Activated naive CD4-positive, alpha-beta T cell treated with Interleukin-2 at 50 U/mL for 16 hours (primary cell): ENCODE results near the gene IL12B.
A peak's percentile ranks its signal among the peaks of the same experiment; 100 is the strongest.
"Not testable (repeated sequence)": the region's sequence is repeated elsewhere in the genome, so short reads cannot be mapped to it uniquely, and the experiment has no call there.

ENCODE experiments used
- DNase-seq: peaks from one replicate; pipeline ENCODE4 v3.0.0-alpha.2; 2020

IL12B gene

DNA sequence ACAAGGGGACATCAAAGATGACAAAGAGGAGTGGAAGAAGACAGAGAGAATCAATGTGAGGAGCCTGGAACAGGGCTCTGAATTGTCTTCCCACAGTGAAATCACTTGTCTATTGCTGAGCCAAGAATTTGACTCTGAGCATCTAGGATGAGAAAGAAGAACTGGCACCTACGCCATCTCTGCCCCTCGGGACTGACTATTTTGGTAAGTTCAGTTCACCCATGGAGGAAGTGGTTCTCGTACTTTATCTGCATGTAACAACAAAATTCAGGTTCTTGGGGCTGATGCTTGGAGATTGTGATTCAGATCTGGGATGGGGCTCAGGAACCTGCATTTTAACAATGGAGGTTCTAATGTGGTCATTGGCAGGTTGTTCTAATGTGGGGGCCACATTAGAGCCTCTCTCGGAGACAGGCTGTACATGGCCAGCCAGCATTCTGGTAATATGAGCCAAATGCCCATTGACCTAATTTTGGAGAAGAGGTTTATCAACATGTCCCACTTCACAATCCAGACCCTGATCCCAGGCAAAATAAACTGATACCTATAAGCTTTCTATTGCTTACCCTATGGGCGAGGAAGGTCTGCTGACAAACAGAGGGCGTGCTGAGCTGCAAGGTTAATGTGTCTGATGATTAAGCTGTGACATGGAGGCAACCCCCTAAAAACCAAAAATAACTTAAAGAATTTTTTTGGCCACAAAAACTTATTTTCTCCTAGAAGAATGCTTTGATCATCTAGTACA lies 2.7 kb upstream of the IL12B start:
- DNase-seq, result no peak

GRCh38 chr5:159331093-159331973 lies 1.0 kb upstream of the IL12B start:
- peak; percentile 83 for DNase-seq

DNA sequence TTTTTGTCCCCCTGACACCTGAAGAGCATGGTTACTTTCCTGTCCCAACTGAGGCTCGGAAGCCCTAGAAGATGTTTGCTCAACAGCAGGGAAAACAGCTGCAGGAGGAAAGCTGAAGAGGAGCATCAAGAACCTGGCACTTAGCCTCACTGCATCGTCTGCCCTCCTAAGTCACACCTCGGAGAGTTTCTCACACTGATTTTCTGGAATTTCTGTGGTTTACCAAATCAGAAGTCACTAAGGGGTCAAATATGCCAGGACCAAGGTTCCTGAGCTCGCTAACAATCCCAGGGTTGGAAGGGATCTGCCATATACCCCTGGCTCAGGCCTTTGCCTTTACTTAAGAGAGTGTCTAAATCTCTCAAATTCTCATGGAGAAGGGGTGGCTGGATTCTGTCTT lies 5.3 kb downstream of the IL12B start:
- no peak for DNase-seq

DNA sequence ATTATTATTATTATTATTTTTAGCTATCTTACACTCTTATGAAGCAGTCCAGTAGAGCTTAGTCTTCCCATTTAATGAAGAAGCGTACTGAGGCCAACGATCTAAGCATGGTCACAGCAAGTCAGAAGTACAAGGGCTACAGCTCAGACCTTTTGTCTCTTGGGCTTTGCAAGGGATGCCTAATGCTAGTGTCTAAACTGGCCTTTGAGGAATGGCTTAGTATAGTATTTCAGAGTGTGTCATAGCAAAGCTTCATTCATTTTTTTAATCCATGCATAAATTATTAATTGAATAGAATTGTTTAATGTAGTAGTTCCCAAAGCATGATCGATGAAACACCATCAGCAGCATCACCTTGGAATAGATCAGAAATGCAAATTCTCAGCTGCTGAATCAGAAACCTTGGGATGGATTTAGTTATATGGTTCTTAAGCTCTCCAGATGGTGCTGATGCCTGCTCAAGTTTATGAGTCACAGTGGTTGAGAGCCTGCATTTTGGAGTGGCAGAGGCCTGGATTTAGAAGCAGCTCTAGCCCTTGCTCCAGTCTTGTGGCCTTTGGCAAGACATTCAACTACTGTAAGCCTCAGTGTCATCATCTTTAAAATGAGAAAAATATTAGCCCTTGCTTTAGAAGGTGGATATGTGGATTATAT lies 6.1 kb downstream of the IL12B start:
- DNase-seq, result no peak

DNA sequence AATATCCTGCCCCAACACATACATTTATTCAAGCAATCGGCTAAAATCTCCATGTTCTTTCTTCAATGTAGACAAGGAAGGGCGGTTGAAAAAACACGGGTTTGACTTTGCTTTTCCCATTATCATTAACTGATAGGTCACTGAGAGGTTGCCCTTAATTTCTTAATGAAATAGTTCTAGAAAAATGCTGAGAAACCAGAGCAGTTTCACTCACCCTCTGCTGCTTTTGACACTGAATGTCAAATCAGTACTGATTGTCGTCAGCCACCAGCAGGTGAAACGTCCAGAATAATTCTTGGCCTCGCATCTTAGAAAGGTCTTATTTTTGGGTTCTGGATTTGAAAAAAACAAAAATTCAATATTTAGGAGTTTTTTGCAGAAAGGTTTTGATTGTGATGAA lies 8.1 kb downstream of the IL12B start:
- no peak for DNase-seq

- no peak for DNase-seq
These were observed 10.5 kb downstream of the IL12B start for GRCh38 chr5:159319832-159320231.

DNA sequence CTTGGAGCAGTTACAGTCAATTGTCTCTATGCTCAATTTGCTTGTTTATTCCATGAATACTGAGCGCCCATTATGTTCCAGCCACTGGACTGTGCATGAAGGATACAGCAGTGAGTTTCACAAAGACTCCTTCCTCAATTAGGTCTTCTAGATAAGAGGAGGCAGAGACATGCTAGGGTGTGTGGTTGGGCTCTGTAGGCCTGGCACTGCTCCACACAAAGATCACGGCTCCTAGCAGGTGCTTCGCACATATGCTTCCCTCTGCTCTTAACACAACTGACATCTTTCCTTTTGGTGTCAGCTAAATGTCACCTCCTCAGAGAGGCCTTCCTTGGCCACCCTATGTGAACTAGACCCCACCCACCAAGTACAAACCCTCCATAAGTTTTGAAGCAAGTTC lies 10.9 kb downstream of the IL12B start:
- no peak for DNase-seq

DNA sequence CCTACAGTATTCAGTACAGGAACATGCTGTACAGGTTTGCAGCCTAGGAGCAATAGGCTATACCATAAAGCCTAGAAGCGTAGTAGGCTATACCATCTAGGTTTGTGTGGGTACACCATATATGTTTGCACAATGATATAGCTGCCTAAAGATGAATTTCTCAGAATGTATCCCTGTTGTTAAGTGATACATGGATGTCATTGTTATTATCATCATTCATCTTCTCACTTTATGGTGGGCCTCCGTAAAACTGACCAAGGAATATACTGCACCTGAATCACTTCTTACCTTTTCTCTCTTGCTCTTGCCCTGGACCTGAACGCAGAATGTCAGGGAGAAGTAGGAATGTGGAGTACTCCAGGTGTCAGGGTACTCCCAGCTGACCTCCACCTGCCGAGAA lies 11.8 kb downstream of the IL12B start:
- DNase-seq, result no peak

DNA sequence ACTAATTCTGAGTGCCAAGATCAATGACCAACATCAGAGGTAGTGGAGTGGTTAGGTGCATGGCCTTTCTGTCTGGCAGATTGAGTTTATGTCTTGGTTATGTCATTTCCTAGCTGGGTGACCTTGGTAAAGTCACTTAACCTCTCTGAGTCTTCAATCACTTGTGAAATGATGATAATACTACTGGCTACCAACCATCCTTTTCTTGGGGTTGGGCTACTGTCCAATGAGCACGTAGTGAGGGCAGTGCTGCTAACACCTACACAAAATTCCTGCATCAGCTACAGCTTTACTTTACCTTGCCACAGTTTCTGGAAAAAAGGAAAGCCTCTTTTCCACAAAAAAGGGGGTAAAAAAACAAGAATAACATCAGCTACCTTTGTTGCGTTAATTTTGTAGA lies 12.4 kb downstream of the IL12B start:
- no peak for DNase-seq

GRCh38 chr5:159316519-159317383 lies 13.5 kb downstream of the IL12B start:
- peak; percentile 41 for DNase-seq

DNA sequence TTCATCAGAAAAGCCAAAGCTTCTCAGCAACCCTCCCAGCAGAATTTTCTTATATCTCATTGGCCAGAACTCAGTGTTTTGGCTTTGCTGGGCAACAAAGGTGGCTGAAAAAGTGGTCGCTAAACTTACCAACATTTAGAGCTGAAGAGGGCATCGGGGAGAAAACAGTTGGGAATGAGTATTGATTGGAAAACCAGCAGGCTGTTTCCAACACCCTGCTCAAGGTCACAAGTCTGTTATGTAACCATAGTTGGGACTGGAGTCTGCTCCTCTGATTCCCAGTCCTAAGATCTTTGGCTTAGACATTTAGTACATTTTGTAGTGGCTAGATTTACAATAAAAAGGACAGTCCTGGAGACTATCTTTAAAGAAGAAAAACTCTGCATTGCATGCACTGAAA lies 17.1 kb downstream of the IL12B start:
- DNase-seq, result no peak

DNA sequence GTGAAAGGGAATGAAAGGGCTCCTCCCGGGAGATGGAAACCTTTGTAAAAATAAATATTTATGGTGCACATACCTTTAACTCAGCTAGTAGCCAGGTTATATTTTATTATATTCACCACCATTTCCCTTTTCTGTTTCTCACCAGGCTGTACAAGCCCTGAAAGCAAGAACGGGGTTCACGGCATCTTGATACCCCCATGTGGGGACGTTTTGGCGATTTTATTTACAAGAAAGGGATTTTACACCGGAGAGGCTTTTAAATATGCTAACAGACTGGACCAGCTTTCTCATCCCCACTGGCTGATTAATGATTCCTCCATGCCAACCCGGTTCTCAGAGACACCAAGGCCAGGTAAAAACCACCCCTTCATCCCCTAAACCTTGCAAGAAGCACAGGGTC lies 19.2 kb downstream of the IL12B start:
- DNase-seq, result no peak

DNA sequence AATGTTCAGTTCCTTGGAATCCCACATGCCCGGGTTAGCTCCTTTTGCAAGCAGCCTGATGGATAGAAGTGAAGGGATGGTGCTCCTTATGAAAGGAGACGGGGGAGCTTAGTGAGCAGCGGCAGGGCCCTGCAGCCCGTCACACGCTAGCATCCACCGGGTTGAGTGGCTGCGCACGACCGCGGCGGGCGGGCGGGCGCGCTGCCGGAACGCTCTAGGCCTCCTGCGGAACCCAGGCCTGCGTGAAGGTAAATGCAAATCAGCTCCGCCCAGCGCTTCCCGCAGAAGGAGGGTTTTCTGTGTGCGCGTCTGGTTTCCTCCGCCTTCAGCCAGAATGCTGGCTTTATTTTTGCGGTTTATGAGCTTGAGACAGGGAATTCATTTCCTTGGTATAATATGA lies 19.8 kb downstream of the IL12B start:
- peak; percentile 19 for DNase-seq

GRCh38 chr5:159309689-159310433 lies 20.4 kb downstream of the IL12B start:
- no peak for DNase-seq

- no peak for DNase-seq
These were observed 25.2 kb downstream of the IL12B start for GRCh38 chr5:159304961-159305595.

DNA sequence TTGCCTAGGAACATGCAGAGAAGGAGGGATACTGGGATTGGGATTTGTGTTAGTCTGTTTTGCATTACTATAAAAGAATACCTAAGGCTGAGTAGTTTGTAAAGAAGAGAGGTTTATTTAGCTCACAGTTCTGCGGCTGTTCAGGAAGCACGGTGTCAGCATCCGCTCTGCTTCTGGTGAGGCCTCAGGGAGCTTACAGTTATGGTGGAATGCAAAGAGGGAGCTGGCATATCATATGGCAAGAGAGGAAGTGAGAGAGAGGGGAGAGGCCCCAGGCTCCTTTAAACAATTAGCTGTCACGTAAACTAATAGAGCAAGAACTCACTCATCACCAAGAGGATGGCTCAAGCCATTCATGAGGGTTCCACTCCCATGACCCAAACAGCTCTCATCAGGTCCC lies 27.0 kb downstream of the IL12B start:
- DNase-seq, result no peak

DNA sequence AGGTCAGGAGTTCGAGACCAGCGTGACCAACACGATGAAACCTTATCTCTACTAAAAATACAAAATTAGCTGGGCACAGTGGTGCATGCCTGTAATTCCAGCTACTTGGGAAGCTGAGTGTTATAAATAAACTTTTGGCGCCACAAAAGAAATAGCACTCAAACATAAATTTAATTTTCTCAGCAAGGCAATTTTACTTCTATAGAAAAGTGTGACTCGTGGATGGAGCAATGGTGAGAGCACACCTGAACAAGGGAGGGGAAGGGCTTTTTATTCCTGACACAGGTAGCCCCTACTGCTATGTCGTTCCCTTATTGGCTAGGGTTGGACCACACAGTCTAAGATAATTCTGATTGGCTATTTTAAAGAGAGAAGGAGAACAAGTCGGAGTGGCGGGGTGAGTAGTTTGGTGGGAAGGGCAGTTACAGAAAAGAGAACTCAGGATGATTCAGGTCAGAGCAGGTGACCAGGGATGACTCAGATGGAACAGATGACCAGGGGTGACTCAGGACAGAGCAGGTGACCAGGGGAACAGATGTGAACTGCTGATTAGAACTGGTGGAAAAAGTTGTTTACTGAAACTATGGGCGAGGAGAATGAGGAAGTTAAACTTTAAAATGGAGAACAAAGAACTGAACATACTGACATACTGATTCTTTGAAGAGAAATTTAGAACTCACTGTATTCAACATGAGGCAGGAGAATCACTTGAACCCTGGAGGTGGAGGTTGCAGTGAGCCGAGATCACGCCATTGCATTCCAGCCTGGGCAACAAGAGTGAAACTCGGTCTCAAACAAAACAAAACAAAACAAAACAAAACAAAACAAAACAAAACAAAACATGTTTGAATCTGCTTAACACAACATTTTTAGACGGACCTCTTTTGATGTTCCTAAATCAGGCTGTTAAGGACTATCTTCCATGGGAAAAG lies 28.1 kb downstream of the IL12B start:
- DNase-seq, result not testable (repeated sequence)

- no peak for DNase-seq
These were observed 28.8 kb downstream of the IL12B start for GRCh38 chr5:159301466-159301865.

- DNase-seq, result not testable (repeated sequence)
These were observed 33.0 kb downstream of the IL12B start for GRCh38 chr5:159297300-159297699.

DNA sequence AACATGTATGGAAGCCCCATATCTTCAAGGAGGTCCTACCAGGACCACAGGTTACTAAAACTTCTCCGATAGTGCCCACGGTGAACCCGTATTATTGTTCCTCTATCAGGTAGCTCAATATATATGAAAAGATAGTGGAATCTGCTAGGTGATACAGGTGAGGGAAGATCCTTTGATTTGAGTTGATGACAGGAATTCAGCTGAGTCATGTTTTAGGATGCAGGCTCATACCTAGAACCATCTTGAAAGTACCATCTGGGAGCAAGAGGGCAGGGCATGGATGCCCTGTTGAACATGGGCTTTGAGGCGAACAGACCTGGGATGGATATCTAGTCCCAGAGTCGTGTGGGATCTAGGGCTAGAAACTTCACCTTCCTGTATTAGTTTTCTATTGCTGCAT lies 35.4 kb downstream of the IL12B start:
- no peak for DNase-seq
